SHP77 treated with DMSO at 0.1 percent for 48 hours (cell line): ENCODE measurements around the gene HLA-DRB1.
"Not testable (repeated sequence)": the region's sequence is repeated elsewhere in the genome, so short reads cannot be mapped to it uniquely, and the experiment has no call there.

Experiments used
- DNase-seq: peaks from one replicate; lab custom pipeline; 2025; lab: John Stamatoyannopoulos, UW

Gene HLA-DRB1

DNA sequence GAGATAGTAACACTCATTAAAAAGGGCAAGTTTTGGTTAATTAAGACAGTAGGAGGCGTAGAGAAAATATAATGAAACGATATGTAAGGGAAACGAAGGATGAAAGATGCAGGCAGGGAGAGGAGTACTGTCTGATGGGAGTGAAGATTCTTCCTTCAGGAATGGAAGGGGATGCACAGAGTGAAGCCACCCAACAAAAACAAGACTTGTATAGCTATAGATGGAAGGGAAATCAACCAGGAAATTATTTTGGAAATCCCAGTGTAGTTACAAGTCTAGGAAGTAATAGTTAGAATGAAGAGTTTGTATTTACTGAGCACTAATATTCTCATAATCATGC, 19.7 kb upstream of the HLA-DRB1 start:
- no peak for DNase-seq

DNA sequence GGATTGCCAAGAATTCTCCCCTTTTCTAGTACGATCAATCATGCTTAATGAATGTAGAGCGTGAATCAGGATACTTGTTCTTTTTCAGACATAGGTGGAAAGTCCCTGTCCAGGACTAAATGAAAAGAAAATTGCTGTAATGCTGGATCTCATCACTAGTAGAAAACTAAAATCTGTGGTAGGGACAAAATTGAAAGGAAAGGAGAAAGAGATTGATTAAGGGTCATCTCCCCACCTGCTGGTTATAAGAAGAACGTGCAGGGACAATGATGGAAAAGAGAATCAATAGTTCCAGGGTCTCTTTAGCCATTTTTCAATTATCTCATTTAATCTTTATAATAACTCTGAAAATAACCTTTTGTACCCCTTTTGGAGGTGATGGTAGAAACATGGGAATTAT, 18.7 kb upstream of the HLA-DRB1 start:
- no peak for DNase-seq

DNA sequence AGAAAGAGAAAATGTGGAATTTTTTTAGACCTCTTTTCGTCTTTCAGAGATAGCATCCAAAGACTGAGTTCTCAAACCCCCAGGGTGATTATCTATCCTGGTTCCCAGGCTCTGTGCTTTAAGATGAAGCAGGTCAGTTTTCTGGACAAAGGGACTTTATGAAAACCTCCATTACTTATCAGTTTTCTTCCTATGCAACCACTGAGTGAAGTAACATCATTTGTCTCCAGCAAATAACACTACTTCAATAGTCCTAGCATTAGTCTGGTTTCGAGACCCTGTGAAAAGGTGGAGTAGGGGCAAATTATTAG, 18.3 kb upstream of the HLA-DRB1 start:
- no peak for DNase-seq

DNA sequence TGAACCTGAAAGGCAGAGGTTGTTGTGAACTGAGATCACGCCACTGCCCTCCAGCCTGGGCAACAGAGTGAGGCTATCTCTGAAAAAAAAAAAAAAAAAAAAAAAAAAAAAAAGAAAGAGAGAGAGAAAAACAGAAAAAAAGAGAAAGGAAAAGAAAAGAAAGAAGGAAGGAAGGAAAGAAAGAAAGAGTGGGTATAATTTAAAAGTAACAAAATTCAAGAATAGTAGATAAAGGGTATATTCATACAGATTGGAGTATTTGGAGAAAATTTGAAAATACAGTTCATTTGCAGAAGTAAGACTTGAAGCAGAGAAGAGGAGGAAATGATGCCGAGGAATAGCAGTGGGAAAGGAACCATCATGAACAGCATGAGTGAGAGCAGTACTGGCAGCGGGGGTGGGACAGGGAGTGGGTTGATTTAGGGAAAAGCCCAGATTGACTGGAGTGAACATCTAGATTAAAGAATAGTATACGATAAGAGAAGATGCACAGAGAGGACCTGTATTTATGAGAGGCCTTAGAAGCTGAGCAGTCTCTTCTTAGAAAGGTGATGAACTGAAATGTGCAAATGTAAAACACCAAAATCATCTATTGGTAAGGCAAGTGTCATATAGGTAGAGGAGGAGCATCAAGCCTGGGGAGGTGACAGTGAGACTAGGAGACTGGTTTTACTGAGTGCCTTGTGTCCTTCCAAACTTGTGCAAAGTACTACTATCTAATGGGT, 17.8 kb upstream of the HLA-DRB1 start:
- DNase-seq: no peak

DNA sequence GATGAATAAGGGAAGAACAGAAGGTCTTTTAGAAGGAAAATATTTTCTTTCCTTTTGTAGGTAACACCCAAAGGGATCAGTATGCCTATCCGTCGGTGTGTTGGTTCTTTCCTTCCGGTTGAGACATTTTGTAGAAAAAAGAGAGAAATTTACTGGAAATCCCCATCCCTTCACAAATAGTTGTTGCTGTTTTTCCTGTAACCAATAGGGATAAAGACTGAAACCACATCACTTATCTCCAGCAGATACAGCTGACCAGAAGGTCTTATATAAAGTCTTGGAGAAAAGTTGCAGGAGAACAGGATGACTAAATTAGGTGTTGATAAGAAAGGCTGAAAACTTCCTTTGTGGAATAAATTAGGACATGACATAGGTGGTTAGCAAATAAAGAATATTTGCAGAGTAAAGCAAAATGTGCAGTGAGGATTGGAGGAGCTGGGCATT, 14.8 kb upstream of the HLA-DRB1 start:
- no peak for DNase-seq

DNA sequence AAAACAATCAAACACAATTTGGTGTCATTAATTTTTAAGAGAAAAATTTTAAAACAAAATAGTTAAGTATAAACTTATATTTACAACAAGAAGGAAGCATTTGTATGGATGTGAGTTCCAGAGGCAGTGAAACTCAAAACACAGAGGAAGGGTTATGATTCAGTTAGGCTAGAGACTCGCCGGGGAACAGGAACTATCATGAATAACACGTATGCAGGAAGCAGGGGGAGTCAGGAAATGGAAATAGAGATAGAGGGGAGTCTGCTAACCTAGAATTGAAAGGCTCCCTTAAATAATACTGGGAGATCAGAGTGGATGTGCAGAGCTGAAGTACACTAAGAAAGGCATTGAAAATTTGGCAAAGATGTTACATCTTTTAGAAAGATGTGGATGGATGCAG, 14.2 kb upstream of the HLA-DRB1 start:
- DNase-seq: no peak

DNA sequence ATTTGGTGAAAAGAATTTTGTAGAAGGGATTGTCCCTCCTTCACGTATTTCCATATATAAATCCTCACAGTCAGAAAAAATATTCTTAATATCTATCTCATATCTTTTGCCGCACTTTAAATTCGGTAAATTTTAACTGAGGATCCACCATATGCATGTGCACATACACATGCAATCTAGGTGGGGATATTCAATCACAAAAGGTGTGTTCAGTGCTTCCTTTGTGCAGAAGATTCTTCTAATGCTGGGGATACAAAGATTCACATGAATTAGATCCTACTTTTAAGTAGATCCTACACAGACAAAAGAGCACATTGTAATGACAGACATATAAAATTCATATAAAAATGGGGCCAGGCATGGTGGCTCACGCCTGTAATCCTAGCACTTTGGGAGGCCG, 13.6 kb upstream of the HLA-DRB1 start:
- no peak for DNase-seq

DNA sequence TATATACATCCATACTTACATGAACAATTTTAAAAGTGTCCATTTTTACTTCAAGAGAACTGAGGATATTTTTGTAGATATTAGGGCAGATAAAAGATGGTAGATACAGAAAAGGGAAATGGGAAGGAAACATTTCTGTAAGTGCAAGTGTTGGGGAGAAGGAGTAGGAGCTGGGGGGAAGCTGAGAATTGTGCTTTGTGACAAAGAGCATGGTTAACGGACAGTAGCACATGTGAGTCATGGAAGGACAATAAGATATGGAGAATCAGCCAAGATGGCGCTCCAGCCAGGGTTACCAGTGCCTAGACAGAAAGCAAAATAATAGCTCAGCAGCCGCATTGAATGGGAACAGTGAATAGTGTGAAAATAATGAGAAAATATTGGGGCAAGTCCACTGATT, 12.7 kb upstream of the HLA-DRB1 start:
- DNase-seq: no peak

DNA sequence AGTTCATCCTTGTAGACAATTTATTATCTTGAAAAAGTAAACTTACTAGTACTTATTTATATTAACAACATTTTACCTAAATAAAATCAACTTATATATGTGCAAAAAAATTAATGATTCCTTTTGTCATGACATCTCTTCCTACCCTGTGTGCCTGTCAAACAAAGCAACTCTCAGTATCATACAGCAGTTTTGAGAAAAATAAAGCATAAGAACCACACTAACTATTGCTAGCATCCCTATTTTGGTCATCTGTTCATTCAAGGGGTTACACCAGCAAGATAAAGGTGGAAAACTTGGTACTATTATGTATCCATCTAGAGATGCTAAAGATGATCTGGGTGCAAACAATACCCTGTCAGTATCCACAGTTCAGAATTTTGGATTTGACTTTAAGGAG, 7.4 kb upstream of the HLA-DRB1 start:
- no peak for DNase-seq

DNA sequence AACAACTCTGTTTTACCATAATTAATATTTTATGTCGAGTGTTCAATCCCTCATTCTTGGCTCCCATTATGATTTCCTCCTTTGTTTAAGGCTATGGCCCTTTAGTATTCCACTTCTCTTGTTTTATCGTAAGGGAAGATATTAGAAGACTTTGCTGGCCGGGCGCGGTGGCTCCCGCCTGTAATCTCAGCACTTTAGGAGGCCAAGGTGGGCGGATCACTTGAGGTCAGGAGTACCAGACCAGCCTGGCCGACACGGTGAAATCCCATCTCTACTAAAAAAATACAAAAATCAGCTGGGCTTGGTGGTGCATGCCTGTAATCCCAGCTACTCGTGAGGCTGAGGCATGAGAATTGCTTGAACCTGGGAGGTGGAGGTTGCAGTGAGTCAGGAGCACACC, 1.1 kb upstream of the HLA-DRB1 start:
- not testable (repeated sequence) for DNase-seq

DNA sequence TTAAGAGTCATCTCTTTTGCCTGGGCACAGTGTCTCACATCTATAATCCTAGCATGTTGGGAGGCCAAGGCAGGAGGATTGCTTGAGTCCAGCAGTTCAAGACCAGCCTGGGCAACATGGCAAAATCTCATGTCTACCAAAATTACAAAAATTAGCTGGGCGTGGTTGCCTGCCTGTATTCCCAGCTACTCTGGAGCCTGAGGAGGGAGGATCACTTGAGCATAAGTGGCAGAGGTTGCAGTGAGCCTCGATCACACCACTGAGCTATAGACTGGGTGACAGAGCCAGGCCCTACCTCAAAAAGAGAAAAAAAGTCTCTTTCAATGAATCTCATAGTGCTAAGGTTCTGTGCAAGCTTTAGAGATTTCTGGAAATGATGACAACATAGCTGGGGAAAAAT, 1.5 kb downstream of the HLA-DRB1 start:
- no peak for DNase-seq

DNA sequence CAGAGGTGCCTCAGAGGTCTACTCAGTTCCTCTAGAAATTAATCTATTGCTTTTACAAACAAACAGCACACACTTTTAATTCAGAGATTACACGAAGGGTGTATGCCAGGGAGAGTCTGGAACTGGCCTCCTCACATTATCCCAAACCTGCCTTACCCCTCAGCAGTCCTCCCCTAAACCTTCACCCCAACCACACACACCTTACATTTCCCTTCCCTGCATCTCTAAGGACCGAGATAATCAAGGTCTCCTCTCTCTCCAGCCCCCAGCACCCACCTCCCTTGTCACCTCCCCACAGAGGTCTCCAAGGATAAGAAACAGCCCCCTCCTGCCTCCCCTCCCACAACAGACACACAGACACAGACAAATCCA, 6.1 kb downstream of the HLA-DRB1 start:
- DNase-seq: no peak

DNA sequence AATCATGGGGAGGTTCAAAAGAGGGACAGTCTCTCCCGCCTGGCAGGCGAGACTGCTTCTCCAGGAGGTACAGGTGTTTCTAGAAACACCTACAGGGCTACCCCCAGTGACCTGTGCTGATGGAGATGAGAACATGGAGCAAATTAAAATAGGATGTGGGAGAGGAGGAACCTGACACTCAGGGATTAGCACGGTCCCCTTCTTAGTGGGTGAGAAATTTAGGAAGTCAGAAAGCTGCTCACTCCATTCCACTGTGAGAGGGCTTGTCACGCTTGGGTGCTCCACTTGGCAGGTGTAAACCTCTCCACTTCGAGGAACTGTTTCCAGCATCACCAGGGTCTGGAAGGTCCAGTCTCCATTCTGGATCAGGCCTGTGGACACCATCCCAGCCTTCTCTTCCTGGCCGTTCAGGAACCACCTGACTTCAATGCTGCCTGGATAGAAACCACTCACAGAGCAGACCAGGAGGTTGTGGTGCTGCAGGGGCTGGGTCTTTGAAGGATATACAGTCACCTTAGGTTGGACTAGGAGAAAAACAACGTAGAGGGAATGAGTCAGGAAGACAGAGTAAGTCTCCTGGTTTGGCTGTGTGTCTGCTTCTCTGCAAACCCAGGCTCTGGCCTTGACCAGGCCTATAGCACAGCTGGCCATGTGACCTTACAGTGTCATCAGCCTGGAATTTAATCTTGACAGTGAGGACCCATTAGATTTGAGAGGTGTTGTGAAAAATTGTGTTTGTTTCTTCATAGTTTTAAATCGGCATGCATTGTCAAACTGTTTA, 8.1 kb downstream of the HLA-DRB1 start:
- DNase-seq: no peak

DNA sequence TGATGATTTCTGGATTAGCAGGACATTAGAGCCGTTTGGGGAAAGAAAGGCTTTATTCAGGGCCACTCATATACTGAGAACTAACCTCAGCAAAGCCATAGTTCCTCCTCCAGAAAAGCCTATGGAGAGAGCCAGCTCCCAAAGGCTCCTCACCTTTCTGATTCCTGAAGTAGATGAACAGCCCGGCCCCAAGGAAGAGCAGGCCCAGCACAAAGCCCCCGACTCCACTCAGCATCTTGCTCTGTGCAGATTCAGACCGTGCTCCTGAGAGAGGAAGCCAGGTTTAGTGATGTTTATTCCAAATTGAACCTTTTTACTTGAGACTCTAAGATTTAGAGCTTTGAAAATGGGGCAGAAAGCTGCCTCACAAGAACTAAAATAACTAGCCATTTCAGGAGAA, 9.1 kb downstream of the HLA-DRB1 start:
- DNase-seq: no peak

DNA sequence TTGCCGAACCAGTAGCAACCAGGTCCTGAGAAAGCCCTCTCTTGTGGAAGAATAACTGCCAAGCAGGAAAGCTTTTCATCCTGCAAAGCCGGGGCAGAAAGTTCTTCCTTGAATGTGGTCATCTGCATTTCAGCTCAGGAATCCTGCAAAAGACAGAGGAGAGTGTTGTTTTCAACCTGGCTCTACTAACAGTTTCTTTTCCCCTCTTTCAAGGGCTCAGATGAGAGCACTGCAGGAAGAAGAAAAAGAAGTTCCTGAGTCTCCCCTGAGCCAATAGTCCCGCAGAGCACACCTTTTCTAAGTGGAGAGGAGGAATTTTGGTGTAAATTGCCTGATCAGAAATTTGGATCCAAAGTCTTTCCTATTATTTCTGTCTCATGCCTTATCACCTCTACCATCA, 10.7 kb downstream of the HLA-DRB1 start:
- DNase-seq: no peak

DNA sequence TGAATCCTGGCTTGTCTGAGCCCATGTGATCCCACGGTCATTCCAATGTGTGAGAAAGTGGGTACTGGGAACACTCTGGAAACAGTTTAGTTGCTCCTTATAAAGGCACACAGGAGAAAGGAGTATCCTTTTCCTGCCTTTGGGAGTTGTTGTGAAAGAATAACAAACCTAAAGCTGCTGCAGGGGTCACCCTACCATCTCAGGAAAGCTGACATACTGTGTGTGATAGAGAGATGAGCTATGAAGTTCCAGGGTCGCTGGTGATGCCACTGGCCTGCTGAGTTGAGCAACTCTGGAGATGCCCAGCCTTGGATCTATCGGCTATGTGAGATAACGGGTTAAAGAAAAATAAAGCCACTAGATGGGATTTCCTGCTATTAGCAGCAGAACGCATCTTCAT, 12.2 kb downstream of the HLA-DRB1 start:
- DNase-seq: not testable (repeated sequence)

DNA sequence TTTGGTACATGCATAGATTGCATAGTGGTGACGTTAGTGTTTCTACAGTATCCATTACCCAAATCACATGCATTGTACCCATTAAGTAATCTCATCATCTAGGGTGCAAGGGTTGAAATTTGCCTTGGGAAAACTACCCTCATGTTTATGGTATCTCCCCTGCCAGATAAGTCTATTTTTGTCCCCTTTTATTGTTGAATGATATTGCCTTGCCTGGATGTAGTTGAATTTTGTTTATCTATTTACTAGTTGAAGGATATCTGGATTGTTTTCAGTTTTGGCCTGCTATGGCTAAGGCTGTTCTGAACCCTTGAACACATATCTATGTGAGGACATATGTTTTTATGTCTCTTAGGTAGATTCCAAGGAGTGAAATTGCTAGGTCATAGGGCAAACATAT, 13.4 kb downstream of the HLA-DRB1 start:
- no peak for DNase-seq

DNA sequence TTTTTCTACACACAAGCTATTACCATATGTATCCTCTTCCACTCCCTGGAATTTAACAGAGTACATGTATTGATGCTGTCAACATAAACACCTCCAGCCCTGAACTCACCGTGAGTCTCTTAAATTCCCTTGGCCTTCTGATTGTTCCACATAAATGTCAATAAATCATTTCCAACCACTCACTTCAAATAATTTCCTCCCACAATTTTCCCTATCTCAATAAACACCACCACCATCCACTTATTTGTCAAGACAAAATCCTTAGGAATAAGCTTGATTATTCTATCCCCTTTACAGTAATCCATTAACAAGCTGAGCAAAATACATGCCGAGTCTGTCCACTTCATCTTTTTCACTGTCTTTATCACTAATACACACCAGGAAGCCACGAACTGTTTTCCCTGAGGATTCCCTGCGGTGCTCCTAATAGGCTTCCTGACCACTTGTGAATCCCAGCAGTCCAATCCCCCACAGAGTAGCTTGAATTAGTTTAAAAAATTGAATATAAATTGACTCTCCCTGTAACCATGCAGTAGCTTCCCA, 19.2 kb downstream of the HLA-DRB1 start:
- no peak for DNase-seq

DNA sequence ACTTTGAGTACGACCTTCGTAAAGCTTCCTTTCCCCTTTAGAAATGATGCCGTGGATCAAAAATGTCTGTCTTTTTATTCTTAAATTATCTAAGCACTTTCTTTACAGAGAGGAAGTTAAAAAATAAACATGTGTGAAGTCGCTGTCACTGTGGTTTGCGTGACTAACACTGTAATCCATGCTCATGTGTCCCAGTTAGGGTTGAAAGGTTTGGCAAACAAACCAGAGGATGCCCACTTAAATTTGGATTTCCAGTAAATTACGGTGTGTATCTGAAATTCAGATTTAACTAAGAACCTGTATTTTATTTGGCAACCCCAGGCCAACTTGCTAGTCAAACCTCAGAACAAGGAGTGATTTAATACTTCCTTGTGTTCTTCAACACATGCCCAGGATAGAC, 21.1 kb downstream of the HLA-DRB1 start:
- no peak for DNase-seq

DNA sequence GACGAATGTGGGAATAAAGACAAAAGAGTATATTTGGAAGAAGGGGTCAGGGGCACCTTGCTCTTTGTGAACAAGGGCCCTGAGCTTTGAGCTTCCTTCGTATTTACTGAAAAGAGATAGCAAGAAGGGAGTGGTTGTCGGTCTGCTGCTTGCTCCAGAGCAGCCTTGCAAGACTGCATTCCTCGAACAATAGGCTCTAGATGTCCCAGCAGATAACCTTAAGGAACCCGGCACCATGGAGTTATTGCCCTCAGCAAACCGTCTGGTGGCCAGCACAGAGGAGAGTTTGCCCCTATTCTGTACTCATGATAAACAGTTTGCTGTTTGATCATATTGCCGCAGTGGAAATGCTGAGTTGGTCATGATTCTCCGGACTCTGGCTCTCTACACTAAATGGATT, 22.7 kb downstream of the HLA-DRB1 start:
- no peak for DNase-seq

DNA sequence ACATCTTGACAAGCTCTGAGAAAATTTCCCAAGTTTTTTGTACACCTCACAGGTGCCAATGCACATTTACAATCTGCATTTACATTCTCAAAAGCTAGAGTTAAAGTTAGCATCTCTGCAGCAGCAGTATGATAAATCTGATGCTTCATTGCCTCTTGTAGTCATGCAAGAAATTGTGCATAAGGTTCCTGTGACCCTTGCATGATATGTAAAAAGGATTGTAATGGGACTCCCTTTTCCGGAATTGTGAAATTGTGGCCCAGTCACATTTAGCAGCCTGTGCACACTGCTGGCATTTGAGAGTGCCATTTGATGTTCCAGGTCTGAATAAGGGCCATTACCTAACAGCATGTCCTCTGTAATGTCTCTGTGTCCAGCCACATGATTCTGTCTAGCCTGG, 24.1 kb downstream of the HLA-DRB1 start:
- no peak for DNase-seq

DNA sequence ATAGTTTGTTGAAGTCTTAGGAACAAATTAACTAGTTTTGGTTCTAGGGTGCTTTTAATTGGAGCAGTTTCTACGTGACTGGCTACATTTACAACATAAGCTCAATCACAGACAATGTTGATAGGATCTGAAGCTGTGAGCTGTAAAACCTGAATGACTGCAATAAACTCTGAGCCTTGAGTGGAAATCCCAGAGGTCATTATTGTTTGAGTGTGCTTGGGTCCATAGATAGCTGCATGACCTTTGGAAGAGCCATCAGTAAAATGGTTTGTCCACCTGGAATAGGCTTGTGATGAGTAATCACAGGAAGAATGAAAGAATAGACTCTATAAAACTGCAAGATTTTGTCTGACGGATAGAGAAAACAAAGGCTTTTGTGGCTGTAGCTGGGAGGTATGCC, 26.7 kb downstream of the HLA-DRB1 start:
- no peak for DNase-seq

DNA sequence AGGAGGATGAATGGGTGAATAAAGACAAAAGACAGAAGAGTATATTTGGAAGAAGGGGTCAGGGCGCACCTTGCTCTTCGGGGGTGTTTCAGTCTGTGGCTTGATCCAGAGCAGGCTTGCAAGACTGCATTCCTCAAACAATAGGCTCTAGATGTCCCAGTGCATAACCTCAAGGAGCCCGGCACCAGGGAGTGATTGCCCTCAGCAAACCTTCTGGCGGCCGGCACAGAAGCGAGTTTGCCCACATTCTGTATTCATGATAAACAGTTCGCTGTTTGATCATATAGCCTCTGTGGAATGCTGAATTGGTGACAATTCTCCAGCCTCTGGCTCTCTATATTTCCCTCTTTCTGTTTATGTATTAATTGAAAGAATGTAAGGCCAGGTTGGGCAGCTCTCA, 29.9 kb downstream of the HLA-DRB1 start:
- DNase-seq: no peak
